Progenitor cell of endocrine pancreas (in vitro differentiated cells): ENCODE results near the gene C2orf92. TPM values are rescaled to one million over a fixed set of nuclear protein-coding genes. Genes with fewer than 3 reads are reported as not detected.
A peak's percentile ranks its signal among the peaks of the same experiment; 100 is the strongest.

Experiments
- DNase-seq: peaks from one replicate; pipeline ENCODE4 v3.0.0; 2021; ENCODE audit warnings: low spot score; ENCODE audit not compliant: unreplicated experiment
- H3K27ac Mint-ChIP-seq: 2 replicates; pipeline ENCODE4 v1.8.0; 2021; ENCODE audit warnings: mild to moderate bottlenecking, moderate library complexity, mixed read lengths
- H3K27me3 Mint-ChIP-seq: 2 replicates; pipeline ENCODE4 v1.8.0; 2021; ENCODE audit warnings: mixed read lengths
- H3K36me3 Mint-ChIP-seq: 2 replicates; pipeline ENCODE4 v1.8.0; 2022; ENCODE audit warnings: mixed read lengths; ENCODE audit not compliant: insufficient read depth
- H3K4me1 Mint-ChIP-seq: 2 replicates; pipeline ENCODE4 v1.8.0; 2021; ENCODE audit warnings: low read depth, mixed read lengths
- H3K4me3 Mint-ChIP-seq: 2 replicates; pipeline ENCODE4 v1.8.0; 2021; ENCODE audit warnings: low read depth, mild to moderate bottlenecking, moderate library complexity, mixed read lengths
- H3K9me3 Mint-ChIP-seq: 2 replicates; pipeline ENCODE4 v1.8.0; 2021; ENCODE audit warnings: low read depth, mixed read lengths
- total RNA-seq: library from RNA; stranded (reverse); gene quantifications from 2 replicates; pipeline ENCODE4 v1.2.1, GENCODE V29; 2021
- TF ChIP-seq, protein P1 (sequence below): fragments of 200-600 bp; sonication (generic); IDR thresholded peaks from one replicate; pipeline ENCODE4 v1.5.0; 2021; ENCODE audit warnings: antibody characterized with exemption, mild to moderate bottlenecking; ENCODE audit not compliant: unreplicated experiment

Gene C2orf92
- total RNA-seq, 1 donor from 2014 or later = 15.9 TPM

DNA sequence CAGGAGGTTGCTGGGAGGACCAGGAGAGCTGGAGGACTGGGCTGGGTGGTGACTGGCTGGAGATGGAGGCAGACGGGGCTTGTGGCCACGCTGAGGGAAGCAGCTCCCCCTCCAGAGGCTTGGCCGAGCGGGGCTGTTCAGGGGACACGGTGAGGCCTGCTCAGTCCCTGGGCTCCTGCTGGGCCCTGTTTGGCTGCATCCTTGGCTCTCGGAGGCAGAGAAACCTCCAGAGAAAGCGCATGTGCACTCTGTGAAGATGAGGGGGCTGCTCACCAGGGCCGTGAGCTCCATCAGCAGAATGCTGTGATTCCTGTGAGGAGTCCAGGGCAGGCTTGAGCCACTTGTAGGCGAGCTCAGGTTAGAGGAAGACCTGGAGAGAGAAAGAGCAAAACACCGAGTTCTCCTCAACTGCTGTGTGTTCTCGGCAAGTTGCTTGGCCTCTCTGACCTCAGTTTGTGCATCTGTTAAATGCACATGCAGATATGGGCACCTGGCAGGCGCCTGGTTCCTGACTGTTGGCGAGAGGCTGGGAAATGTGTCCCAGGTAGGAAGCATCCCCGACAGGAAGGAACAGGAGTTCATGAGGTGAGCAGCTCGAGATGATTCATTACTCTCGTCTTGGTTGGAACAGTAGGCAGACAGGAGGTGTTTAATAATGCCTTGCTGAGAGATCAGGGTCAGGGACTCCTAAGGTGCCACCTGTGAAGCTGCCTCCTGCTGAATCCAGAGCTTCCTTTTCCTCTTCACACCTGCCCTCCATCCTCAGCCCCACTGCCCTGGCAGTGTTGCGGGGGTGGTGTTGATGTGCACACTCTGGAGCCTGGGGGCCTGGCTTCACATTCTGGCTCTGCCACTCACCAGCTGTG lies 44.8 kb downstream of the C2orf92 start:
- TF ChIP-seq, protein P1, sequence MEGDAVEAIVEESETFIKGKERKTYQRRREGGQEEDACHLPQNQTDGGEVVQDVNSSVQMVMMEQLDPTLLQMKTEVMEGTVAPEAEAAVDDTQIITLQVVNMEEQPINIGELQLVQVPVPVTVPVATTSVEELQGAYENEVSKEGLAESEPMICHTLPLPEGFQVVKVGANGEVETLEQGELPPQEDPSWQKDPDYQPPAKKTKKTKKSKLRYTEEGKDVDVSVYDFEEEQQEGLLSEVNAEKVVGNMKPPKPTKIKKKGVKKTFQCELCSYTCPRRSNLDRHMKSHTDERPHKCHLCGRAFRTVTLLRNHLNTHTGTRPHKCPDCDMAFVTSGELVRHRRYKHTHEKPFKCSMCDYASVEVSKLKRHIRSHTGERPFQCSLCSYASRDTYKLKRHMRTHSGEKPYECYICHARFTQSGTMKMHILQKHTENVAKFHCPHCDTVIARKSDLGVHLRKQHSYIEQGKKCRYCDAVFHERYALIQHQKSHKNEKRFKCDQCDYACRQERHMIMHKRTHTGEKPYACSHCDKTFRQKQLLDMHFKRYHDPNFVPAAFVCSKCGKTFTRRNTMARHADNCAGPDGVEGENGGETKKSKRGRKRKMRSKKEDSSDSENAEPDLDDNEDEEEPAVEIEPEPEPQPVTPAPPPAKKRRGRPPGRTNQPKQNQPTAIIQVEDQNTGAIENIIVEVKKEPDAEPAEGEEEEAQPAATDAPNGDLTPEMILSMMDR = no peak
- Mint-ChIP-seq H3K27ac (peak overlapping the region; percentile 80), H3K4me1 (peaks cover 38% of the 10 kb centered on the region), H3K36me3 (peaks cover 2% of the 10 kb centered on the region), H3K9me3 (no peaks in the 10 kb centered on the region), H3K4me3 (no peak overlapping the region), H3K27me3 (no peaks in the 10 kb centered on the region)
- no peak for DNase-seq

DNA sequence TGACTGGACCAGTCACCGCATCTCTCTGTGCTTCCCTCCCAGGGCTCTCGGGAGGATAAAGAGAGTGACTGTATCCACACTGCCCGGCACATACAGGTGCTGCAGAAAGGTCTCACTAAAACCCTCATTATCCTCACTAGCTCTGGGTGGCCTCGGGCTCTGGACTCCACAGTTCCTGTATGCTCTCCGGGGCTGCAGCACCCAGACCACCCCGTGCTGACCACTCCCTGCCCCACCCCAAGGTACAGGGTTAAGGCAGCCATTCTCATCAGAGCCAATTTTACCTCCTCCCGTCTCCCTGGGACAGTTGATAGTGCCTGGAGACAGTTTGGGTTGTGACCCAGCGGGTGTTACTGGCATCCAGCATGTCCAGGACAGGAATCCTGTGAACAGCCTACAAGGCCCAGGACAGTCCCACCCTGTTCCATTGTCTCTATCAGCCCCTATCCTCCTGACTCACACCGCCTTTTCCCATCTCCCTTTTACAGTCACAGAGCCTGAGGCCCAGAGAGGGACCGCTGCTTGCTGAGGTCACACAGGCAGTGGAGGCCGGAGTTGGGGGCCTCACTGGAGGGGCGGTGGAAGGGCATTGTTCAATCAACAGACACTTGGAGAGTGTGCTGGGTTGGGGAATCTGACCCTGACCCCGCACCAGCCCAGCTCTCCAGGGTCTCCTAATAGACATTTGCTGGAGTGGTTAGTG lies 45.6 kb downstream of the C2orf92 start:
- TF ChIP-seq, protein P1 = no peak
- Mint-ChIP-seq H3K9me3 (no peaks in the 10 kb centered on the region), H3K36me3 (no peaks in the 10 kb centered on the region), H3K4me3 (no peak overlapping the region), H3K27me3 (no peaks in the 10 kb centered on the region), H3K27ac (no peak overlapping the region), H3K4me1 (peaks cover 35% of the 10 kb centered on the region)
- DNase-seq = no peak

DNA sequence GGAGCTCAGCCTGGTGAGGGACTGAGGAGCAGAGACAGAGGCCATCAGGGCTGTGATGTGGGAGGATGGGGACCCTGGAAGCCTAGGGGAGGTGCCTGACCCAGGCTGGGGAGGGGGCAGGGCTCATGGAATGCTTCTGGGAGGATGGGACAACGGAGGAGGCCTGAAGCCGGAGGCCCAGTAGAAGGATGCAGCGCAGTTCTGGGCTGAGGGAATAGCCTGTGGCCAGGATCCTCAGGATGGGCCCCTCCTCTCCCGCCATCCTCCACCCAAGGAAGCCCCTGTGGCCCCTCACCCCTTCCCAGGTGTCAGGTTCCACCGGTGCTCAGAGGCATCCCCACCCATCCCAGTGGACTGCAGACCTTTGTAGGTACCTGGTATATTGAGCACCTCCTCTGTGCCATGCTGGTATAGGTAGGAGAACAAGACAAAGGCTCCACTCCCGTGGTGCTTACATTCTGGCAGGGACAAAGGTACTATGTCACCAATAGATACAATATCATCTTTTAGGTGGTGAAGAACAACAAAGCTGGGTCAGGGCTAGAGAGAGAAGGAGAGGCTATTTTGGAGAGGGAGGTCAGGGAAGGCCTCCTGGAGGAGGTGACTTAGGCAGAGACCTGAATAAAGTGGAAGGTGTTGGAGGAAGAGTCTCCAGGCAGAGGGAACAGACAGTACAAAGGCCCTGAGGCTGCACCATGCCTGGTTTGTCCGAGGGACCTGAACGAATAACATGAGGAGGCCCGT lies 46.6 kb downstream of the C2orf92 start:
- DNase-seq = no peak
- Mint-ChIP-seq H3K4me1 (peaks cover 31% of the 10 kb centered on the region), H3K27me3 (no peaks in the 10 kb centered on the region), H3K9me3 (no peaks in the 10 kb centered on the region), H3K27ac (peak overlapping the region; percentile 22), H3K4me3 (no peak overlapping the region), H3K36me3 (no peaks in the 10 kb centered on the region)
- TF ChIP-seq, protein P1 = no peak

DNA sequence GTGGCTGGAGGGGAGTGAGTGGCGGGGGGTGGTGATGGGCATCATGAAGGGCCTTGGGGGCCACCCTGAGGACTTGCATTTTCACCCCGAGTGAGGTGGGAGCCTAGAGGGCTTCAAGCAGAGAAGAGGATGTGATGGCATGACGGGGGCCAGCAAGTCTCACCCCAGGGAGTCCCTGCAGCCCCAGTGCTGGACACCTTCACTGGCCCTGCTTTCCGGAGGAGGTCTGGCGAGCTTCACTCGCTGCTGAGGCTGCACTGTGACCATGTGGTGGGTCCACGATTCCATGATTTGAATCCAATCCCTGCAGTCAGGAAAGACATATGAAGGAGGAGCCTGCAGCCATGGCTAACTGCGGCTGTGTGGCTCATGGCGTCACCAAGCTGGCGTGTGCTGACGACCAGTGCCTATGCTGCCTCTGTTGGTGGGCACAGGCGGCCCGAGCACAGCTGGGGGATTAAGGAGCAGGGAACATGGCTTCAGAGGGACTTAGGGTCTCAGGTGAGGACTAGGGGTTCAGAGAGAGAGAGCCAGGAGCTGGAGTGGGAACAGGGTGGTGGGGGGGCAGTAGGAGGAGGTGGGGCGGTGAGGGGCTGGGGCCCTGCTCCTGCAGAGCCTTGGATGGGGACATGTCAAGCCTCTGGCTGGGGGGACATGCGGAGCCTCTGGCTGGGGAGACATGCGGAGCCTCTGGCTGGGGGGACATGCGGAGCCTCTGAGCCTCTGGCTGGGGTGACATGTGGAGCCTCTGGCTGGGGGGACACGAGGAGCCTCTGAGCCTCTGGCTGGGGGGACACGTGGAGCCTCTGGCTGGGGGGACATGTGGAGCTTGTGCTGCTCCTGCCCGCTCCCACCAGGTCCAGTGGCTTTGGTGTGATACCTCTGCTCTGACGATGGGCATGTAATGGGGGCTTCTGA lies 47.4 kb downstream of the C2orf92 start:
- no peaks in the 10 kb centered on the region for H3K9me3 Mint-ChIP-seq
- peak overlapping the region; percentile 22 for H3K27ac Mint-ChIP-seq
- H3K36me3 Mint-ChIP-seq = no peaks in the 10 kb centered on the region
- H3K4me1 Mint-ChIP-seq = peaks cover 24% of the 10 kb centered on the region
- TF ChIP-seq, protein P1 = no peak
- H3K4me3 Mint-ChIP-seq = no peak overlapping the region
- no peak for DNase-seq
- H3K27me3 Mint-ChIP-seq = no peaks in the 10 kb centered on the region
